Measurements from ENCODE around the gene CBR1.
A peak's percentile ranks its signal among the peaks of the same experiment; 100 is the strongest.

CBR1 gene

GRCh38 chr21:36103434-36103833, 33.6 kb downstream of the CBR1 start:
- in situ Hi-C loops (cut with HindIII; ENCODE audit: low pct_ligation_motif_present, low sequenced_read_pairs), result no loop called here
- TF ChIP-seq CTCF (IDR thresholded peaks at IDR 0.05; ENCODE audit: low read depth, low read length, missing control alignments), result no peak
- no peak overlapping the region for H3K27ac ChIP-seq
- H3K4me3 ChIP-seq (ENCODE audit: low read depth, low read length), result no peak overlapping the region
- peaks cover 3% of the 10 kb centered on the region for H3K27me3 ChIP-seq (replicated peaks)
- no peak for DNase-seq
- H3K36me3 ChIP-seq (replicated peaks), result no peaks in the 10 kb centered on the region

- no peak overlapping the region for H3K27ac ChIP-seq
- H3K27me3 ChIP-seq (replicated peaks), result peaks cover 3% of the 10 kb centered on the region
- peak; percentile 78 for TF ChIP-seq CTCF (IDR thresholded peaks at IDR 0.05; ENCODE audit: low read depth, low read length, missing control alignments)
- in situ Hi-C loops (cut with HindIII; ENCODE audit: low pct_ligation_motif_present, low sequenced_read_pairs), result no loop called here
- H3K36me3 ChIP-seq (replicated peaks), result no peaks in the 10 kb centered on the region
- H3K4me3 ChIP-seq (ENCODE audit: low read depth, low read length), result peak overlapping the region; percentile 29
- DNase-seq, result peak; percentile 45
These were observed 34.8 kb downstream of the CBR1 start for GRCh38 chr21:36104317-36105300.

GRCh38 chr21:36105327-36105842, 35.6 kb downstream of the CBR1 start:
- no peak for TF ChIP-seq CTCF (IDR thresholded peaks at IDR 0.05; ENCODE audit: low read depth, low read length, missing control alignments)
- H3K27ac ChIP-seq, result no peak overlapping the region
- no peaks in the 10 kb centered on the region for H3K36me3 ChIP-seq (replicated peaks)
- in situ Hi-C loops (cut with HindIII; ENCODE audit: low pct_ligation_motif_present, low sequenced_read_pairs), result no loop called here
- no peak overlapping the region for H3K4me3 ChIP-seq (ENCODE audit: low read depth, low read length)
- H3K27me3 ChIP-seq (replicated peaks), result peaks cover 3% of the 10 kb centered on the region
- DNase-seq, result no peak

- H3K27me3 ChIP-seq (replicated peaks), result peaks cover 3% of the 10 kb centered on the region
- no peak overlapping the region for H3K27ac ChIP-seq
- in situ Hi-C loops (cut with HindIII; ENCODE audit: low pct_ligation_motif_present, low sequenced_read_pairs), result no loop called here
- no peak for TF ChIP-seq CTCF (IDR thresholded peaks at IDR 0.05; ENCODE audit: low read depth, low read length, missing control alignments)
- no peak for DNase-seq
- H3K36me3 ChIP-seq (replicated peaks), result no peaks in the 10 kb centered on the region
- H3K4me3 ChIP-seq (ENCODE audit: low read depth, low read length), result no peak overlapping the region
These were observed 40.0 kb downstream of the CBR1 start for GRCh38 chr21:36109868-36110267.

- Histone ChIP-seq H3K27me3 (replicated peaks) (no peaks in the 10 kb centered on the region), H3K36me3 (replicated peaks) (no peaks in the 10 kb centered on the region), H3K4me3 (ENCODE audit: low read depth, low read length) (no peak overlapping the region), H3K27ac (no peak overlapping the region)
- in situ Hi-C loops (cut with HindIII; ENCODE audit: low pct_ligation_motif_present, low sequenced_read_pairs), result no loop called here
- no peak for TF ChIP-seq CTCF (IDR thresholded peaks at IDR 0.05; ENCODE audit: low read depth, low read length, missing control alignments)
- no peak for DNase-seq
These were observed 41.4 kb downstream of the CBR1 start for GRCh38 chr21:36111238-36111637.

Data from brain microvascular endothelial cell (primary cell).